HG02798 (cell line): Measurements from ENCODE around the gene RFTN2.
"Not testable (repeated sequence)": the region's sequence is repeated elsewhere in the genome, so short reads cannot be mapped to it uniquely, and the experiment has no call there.

Source experiments
- ATAC-seq: cut with Tn5 transposase; IDR thresholded peaks from one replicate; pipeline ENCODE4 v1.9.1; 2021; ENCODE audit warnings: mild to moderate bottlenecking; ENCODE audit not compliant: unreplicated experiment, poor library complexity

Gene RFTN2

GRCh38 chr2:197675246-197675645 lies at the start of gene RFTN2:
RFTN2 (minus strand) TSS chr2:197675587; CDS start chr2:197675458, 129 bp downstream.
- no peak for ATAC-seq

DNA sequence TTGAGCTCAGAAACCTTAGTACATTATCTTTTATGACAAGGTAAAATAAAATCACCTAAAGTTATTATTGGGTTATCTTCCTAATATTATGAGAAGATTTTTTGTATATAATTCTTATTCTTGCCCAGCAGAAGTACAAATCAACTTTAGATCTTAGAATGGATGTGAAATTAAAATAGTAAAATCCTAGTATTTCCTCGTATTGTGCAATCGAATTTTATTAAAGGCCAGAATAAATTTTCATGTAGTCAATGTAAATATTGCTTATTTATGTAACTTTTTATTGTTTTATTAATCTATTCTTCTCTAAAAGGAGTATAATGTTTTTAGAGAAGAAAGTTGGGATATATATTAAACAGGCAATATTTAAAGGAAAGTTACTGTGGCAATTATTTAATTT lies 42.5 kb upstream of the RFTN2 start:
- ATAC-seq = no peak

DNA sequence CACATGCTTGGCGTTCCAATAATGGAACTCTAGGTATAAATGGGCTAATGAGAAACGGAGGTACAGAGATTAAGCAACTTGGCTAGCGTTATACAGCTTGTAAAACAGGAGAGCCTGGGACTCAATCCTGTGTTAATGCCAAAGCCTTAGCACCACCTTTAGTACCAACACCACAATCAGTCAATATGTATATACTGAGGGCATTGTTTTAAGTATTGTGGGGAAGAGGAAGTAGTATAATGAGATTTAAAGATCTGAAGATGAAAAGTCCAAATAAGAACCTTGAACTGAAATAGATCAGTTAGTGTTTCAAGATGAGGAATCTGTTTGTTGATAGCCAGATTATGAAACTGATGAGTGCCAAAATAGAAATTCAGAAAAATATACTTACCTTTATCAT lies 37.9 kb upstream of the RFTN2 start:
- ATAC-seq = no peak

DNA sequence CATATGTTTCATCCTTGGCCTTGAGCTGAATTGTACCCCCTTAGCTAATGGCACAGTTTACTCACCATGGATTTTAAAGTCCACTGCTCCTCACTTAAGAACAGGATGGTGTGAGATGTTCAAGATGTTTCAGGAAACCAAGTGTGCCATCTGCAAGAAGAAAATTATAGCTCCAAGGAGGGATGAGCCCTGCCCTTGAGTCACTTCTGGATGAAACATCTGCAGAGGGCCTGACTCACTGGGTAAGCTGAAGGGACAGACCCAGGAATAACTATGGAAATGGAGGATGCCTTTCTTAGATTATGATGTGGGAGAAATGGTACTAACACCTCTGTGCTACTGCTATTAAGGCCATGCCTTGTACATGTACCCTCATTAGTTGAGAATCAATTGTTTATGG lies 36.2 kb upstream of the RFTN2 start:
- ATAC-seq = no peak

- peak; percentile 84 for ATAC-seq
These were observed 35.1 kb upstream of the RFTN2 start for GRCh38 chr2:197710424-197711042.

DNA sequence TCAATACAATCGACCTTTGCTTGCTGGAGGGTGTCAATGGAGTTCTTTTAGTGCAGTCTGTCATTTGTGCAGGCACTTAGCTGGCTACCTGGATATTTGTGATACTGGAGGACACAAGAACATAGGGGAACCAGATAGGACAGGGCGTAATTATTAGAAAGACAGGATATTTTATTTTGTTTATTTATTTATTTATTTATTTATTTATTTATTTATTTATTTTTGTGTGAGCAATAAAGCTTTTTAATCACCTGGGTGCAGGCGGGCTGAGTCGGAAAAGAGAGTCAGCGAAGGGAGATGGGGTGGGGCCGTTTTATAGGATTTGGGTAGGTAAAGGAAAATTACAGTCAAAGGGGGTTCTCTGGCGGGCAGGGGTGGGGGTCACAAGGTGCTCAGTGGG lies 33.8 kb upstream of the RFTN2 start:
- not testable (repeated sequence) for ATAC-seq

DNA sequence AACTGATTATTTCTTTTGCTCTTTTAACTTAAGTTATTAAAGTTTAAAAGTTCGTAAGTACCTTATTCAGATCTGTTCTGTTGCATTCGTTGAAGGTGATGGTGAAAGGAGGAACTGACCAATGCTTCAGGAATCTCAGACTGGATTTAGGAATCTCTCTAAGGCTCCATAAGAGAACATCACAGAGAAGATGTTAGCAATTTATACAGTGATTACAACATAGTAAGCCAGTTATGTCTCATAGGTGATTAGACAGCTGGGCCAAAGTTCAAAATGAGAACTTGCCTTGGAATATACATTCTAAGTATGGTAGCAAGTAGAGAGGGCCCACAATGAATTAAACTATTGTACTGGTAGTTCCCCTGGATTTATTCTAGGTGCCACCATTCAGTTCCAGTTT lies 32.9 kb upstream of the RFTN2 start:
- ATAC-seq = no peak

DNA sequence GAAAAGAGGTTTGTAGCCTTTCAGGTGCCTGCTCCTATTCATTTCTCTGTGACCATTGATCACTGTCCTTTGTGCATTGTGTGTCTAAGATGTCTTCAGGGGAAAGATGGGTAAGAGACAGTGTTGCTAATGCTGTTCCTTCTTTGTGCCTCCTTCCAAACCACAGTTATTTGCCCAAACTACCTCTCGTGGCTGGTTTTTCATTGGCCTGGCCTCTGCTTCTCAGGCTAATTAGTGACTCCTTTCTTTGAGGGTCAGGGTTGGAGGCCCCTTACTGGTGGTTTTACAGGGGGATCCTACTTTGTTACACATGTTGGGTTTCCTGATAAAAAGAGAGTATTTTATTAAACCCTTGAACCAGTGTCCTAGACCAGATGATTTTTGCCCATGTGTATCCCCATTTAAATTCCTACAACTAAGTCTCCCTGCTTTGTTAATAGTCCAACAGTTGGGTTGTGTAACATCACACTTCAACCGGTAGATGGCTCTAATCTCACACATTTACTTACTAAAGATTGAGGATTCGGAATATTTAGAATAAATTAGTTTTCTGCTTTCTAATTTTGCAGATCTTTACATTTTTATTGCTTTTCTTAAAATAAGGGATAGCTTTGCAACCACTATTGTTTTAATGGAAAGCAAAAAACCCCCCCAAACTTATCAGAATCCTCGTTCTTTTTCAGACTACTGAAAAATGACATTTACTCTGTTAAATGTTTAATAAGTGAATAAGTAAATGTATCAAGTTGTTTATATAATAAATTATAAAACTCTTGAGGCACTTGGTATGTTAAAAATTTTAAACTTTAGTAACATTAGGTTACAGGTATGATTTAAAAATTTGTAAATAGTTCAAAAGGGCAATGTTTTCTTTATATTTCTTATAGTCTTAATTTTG lies 32.2 kb upstream of the RFTN2 start:
- no peak for ATAC-seq

DNA sequence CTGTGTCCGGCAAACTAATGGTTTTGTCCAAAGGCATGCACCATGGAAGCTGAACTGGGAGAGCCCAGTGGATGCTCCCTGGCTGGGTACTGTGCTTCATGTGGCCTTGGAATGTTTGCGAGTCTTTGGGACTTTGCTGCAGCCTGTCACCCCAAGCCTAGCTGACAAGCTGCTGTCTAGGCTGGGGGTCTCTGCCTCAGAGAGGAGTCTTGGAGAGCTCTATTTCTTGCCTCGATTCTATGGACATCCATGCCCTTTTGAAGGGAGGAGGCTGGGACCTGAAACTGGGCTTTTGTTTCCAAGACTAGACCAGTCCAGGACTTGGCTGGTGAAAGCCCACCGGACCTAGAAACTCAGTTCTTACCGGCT lies 31.4 kb upstream of the RFTN2 start:
- ATAC-seq = no peak

DNA sequence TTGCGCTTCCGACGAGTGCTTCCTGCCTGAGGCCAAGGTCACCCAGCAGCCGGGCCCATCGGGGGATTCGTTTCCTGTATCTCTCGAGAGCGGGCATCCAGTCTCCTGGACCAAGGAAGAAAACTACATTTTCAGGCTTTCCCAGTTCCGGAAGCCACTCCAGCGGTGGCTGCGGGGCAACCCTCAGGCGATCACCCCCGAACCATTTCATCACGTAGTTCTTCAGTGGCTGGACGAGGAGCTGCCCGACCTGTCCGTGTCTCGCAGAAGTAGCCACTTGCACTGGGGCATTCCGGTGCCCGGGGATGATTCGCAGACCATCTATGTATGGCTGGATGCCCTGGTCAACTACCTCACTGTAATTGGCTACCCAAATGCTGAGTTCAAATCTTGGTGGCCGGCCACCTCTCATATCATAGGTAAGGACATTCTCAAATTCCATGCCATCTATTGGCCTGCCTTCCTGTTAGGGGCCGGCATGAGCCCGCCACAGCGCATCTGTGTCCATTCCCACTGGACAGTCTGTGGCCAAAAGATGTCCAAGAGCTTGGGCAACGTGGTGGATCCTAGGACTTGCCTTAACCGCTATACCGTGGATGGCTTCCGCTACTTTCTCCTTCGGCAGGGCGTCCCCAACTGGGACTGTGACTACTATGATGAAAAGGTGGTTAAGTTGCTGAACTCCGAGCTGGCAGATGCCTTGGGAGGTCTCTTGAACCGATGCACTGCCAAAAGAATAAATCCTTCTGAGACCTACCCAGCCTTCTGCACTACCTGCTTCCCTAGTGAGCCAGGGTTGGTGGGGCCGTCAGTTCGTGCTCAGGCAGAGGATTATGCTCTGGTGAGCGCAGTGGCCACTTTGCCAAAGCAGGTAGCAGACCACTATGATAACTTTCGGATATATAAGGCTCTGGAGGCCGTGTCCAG lies 30.8 kb upstream of the RFTN2 start:
- ATAC-seq = no peak

GRCh38 chr2:197705121-197705911 lies 29.9 kb upstream of the RFTN2 start, which contains the start of gene MARS2:
MARS2 (plus strand) TSS chr2:197705369; CDS start chr2:197705406, 37 bp downstream.
- peak; percentile 91 for ATAC-seq

GRCh38 chr2:197704434-197705120 lies 29.2 kb upstream of the RFTN2 start:
- peak; percentile 40 for ATAC-seq

DNA sequence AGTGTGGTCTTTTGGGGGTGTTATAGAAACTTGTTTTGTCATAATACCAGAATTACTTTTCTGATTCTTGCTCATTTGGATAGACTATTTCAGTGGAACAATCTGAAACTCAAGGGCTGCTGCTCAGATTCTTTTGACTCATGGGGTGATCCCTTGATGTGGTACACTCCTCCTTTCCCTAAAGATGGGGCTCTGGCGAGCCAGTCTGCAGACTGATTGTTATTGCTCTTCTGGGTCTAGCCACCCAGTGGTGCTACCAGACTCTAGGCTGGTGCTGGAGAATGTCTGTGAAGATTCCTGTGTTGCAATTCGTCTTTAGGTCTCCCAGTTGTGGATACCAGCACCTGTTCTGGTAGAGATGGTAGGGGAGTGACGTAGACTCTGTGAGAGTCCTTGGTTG lies 25.6 kb upstream of the RFTN2 start:
- ATAC-seq = no peak

DNA sequence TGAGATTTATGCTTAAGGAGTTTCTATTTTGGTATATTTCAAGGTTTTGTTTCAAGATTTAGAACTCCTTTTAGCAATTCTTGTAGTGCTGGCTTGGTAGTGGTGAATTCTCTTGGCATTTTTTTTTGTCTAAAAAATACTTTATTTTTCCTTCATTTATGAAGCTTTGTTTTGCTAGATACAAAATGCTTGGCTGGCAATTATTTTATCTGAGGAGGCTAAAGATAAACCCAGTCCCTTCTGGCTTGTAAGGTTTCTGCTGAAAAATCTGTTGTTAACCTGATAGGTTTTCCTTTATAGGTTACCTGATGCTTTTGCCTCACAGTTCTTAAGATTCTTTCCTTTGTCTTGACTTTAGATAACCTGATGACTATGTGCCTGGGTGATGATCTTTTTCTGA lies 24.3 kb upstream of the RFTN2 start:
- not testable (repeated sequence) for ATAC-seq

- not testable (repeated sequence) for ATAC-seq
These were observed 21.2 kb upstream of the RFTN2 start for GRCh38 chr2:197696571-197696970.

- ATAC-seq = not testable (repeated sequence)
These were observed 20.6 kb upstream of the RFTN2 start for GRCh38 chr2:197695971-197696370.

DNA sequence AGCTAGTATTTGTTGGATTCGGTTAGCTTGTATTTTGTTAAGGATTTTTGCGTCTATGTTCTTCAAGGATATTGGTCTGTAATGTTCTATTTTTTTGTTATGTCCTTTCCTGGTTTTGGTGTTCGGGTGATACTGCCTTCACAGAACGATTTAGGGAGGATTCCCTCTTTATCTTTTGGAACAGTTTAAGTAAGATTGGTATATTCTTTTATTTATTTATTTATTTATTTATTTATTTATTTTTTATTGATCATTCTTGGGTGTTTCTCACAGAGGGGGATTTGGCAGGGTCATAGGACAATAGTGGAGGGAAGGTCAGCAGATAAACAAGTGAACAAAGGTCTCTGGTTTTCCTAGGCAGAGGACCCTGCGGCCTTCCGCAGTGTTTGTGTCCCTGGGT lies 19.8 kb upstream of the RFTN2 start:
- not testable (repeated sequence) for ATAC-seq

DNA sequence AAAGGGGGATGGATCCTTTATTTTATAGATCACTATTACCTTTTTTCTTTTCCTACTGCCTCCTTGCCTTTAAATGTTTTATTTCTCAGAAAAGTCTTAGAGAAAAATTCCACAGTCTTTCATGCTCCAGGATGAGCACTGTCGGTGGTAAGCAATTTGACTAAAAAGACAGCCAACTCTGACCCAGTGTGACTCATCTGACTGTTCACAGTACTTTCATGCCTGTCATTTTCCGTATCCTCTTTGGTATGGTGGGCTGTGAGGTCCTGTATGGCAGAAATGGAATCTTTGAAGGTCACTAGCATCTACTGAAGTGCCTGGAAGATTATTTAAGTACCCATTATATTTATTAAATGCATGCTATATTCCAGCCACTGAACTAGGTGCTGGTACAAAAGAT lies 2.1 kb upstream of the RFTN2 start:
- no peak for ATAC-seq

- no peak for ATAC-seq
These were observed 1.7 kb upstream of the RFTN2 start for GRCh38 chr2:197677056-197677455.
